HG03139 (cell line): ENCODE measurements around the gene ING3.
A peak's percentile ranks its signal among the peaks of the same experiment; 100 is the strongest.

Experiments used
- ATAC-seq: cut with Tn5 transposase; IDR thresholded peaks from one replicate; pipeline ENCODE4 v1.9.1; 2021; ENCODE audit not compliant: unreplicated experiment

ING3 gene, protein sequence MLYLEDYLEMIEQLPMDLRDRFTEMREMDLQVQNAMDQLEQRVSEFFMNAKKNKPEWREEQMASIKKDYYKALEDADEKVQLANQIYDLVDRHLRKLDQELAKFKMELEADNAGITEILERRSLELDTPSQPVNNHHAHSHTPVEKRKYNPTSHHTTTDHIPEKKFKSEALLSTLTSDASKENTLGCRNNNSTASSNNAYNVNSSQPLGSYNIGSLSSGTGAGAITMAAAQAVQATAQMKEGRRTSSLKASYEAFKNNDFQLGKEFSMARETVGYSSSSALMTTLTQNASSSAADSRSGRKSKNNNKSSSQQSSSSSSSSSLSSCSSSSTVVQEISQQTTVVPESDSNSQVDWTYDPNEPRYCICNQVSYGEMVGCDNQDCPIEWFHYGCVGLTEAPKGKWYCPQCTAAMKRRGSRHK

DNA sequence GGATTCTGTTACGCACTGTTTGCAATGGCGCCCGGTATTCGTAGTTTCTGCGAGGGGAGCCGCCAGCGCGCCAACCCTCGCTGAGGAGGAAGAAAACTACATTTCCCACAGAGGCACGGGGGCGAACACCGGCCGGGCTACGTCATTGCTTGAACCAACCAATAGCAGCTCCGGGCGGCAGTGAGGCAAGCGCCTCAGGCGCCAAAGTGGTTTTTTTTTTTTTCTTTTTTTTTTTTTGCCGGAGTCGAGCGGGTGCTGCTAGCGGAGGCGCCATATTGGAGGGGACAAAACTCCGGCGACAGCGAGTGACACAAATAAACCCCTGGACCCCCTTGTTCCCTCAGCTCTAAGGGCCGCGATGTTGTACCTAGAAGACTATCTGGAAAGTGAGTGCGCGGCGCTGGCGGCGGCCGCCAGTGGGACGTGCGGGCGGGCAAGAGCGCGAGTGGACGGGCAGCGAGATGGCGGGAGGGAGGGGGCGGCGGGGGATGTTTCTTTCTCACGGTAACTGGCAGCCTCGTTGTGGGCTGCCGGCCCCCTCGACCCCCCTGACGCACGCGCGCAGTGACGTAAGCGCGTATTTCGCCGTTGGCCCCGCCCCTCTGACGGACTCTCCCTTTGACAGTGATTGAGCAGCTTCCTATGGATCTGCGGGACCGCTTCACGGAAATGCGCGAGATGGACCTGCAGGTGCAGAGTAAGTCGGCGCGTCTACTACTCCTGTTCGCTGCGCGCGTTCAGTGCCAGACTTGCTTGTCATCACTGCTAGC lies at the start of gene ING3:
TSS of gene ING3 (plus strand) at position 239 of the 770 bp plus-strand sequence. CDS start at position 359, 120 bp downstream.
- peak; percentile 96 for ATAC-seq

DNA sequence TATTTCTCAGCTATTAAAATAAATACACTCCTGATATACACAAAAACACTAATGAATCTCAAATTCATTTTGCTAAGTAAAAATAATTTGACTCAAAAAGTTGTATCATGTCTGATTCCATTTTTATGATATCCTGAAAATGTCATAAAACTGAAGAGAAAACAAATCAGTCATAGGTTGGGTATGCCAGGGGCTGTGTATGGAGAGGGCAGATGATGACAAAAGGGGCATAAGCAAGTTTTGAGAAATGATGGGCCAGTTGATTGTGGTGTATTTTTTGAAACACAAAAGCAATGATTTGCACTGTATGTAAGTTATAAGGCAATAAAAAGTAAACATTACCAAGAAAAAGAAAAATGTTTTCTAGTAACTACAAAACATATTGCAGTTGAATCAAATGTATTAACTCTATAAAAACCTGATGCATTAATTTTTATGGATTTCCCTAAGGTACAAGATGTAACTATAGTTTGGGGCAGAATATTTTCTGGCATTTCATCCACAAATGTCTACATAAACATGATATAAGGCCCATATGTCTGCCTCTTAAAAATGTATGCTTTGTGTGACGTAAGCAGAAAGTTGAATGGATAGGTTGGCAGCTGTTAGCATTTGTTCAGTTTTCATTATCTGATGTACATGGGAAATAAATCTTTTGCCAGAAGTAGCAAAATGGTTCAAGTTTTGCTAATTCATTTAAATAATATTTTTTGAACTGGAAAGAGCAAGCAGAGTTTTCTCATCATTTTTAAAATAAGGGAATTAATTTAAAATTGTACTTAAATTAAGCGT lies 35.1 kb upstream of the ING3 start:
- ATAC-seq = no peak

DNA sequence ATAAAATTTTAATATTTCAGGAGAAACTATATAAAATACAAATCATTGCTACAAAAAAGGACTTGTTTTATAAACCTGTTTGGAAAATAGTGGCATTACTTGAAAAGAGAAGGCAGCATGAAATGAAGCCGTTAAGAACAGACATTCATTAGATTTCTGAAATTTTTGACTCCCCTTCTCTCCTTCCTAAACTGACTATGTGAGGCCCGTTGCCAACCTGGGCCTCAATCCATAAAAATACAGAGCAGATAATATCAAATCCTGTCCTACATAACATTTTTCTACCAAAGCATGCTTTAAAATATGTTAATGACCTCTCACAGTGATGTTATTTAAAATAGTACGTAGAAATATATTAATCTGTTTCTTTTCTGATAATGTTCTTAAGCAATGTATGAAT lies 34.5 kb upstream of the ING3 start:
- ATAC-seq = no peak

DNA sequence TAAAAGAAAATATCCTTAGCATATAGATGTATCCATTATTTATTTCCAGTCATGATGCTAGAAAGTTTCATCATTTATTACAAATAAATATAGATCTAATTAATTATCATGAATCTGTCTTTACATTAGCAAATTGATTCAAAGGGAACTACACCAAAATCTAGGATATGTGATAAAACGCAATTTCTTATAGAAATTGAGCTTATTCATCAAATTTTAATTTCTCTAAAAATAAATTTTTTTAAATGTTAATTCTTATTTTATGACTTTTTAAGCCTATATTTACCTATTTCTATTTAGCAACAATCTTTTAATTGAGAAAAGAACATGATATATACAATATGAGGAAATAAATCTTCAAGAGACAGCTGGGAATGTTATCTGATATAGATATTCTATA lies 34.0 kb upstream of the ING3 start:
- no peak for ATAC-seq

DNA sequence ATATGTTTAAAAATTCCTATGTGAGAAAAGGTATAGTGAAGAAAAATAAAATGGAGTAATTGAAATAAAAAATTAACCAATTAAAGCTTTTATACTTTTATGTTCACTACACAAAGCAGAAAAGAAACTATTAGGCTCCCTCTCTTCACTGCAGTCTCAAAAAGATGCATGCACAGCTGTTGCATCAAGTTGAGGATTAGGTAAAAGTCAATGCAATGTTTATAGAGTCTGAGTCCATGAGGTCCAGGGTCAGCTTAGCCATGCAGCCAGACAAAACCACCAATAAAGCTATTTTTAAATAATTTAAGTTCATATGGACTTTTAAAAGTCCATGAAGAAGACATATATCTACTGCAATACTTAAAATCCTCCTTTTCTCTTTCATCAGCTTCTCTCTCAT lies 31.1 kb upstream of the ING3 start:
- ATAC-seq = no peak

DNA sequence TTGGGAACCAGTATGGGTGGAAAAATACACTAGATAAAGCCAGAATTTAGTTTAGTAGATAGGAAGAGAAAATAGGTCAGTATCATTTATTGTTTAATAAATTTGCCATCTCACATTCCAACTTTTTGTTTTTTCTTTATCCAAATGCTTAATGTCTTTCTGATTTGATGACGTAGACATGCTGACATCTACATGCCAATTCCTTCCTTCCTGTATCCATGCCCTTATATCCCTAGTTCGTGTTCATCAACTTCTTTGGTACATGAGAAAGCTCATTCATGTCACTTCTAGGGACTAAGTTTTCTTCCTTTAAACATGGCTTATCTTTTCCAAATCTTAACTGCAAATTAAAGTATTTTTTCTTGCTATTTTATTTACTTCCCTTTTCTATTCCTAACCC lies 30.5 kb upstream of the ING3 start:
- ATAC-seq = no peak

DNA sequence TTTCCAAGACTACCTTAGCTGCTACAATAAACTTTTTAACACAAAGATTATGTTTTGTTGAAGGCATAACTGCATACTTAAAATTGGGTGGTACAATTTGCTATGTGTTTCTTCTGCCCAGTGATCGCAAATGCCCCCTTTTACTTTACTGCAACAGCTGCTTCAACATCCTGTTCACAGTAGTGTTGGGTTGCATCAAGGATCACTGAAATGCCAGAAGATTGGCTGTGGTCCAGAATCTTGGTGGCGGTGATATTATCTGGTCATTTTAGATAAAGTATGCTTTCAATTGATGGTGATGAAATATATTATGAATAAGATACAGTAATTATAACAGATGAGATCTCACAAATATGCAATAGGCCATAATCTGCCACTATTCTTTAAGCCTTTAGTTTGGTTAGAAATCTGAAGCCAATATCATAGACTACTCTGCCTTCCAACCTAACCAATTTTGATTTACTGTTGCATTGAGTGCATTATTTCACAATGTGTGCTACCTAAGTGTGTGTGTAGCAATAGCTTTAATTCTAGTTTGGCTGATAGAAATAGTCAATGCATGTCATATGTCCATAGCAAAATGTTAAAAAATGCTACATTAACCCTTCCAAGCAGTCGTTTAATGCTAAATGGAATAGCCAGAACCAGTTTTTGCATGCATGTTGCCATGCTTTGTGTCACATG lies 29.8 kb upstream of the ING3 start:
- ATAC-seq = no peak

DNA sequence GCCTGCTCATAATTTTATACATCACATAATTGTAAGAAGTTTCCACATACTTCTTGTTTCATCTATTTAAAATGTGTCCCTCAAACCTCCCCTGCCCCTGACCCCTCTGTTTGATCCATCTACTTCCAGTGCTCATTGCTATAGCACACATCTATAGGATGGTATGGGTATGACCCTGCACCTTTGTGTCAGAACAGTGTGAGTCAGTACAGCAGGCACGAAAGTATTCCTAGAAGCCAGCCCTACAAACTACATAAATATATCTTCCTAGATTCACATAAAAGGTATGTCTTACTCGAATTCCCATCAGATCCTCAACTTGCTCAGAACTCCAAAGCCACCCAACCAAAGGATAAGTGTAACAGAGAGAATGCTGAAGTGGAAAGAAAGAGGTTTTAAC lies 25.7 kb upstream of the ING3 start:
- ATAC-seq = no peak

DNA sequence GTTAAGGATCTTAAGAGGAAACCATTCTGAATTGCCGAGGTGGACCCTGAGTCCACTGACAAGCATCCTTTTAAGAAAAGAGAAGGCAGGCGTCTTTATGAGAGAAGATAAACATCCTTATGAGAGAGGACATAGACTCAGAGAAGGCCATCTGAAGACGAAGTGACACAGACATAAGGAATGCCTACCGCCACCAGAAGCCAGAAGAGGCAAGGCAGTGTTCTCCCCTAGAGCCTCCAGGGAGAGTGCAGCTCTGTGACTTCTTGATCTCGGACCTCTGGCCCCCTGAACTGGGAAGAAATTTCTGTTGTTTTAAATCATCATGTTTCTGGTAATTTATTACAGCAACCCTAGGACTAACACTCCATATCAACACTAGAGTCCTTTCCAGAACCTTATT lies 25.2 kb upstream of the ING3 start:
- ATAC-seq = no peak

DNA sequence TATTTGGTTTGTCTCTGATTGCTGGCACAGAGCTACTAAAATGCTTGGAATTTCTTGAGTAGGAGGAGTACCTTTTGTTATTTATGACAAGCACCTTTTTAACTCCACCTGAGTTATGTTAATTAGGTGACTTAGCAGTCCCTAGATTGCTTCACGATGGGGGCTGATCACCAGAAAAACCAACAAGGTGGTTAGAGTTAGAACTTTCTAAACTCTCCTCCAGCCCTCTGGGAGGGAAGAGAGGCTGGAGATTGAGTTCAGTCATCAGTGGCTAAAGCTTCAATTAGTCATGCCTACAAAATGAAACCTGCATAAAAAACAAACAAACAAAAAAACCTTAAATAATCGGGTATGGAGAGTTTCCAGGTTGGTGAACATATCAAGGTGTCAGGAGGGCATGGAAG lies 23.6 kb upstream of the ING3 start:
- peak; percentile 9 for ATAC-seq

DNA sequence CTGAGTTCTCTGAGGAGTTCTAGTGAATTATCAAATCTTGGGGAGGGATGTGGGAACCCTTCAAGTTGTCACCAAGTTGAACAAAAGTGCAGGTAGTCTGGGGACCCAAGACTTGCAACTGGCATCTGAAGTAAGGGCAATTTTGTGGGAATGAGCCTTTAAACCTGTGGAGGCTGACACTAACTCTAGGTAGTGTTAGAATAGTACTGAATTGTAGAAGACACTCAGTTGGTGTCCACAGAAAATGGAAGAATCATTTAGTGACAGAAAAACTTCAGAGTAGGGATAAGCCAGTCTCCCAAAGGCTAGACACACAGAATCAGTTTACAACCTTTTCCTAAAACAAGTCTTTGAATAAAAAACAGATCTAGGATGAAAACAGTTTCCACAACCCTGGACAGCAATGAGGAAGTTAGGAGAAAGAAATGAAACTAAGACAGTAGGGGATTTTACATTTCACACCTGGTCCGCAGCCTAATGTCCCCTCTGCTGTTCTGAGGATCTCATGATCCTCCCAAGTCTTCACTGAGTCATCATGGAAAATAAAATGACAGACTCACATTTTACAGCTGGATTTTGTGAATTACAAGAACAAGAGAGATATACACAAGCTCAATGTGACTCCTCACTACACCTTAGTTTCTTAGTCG lies 23.0 kb upstream of the ING3 start:
- peak; percentile 70 for ATAC-seq

DNA sequence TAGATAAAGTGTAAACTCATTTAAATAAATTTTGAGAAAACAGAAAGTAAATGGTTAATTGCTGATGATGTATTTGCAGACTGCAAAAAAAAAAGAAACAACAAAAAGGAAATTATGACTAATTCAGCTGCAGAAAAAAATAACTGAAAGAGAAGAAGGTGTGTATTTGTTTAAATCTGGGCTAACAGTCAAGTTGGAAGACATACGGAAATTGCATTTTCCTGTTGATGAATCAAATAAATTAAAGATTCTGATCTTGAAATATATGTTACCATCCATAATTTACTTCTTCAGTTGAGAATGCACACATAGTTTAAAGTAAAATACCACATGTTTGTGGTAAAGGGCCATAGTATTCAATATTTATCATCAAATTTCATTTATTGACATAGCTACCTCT lies 19.3 kb upstream of the ING3 start:
- no peak for ATAC-seq

DNA sequence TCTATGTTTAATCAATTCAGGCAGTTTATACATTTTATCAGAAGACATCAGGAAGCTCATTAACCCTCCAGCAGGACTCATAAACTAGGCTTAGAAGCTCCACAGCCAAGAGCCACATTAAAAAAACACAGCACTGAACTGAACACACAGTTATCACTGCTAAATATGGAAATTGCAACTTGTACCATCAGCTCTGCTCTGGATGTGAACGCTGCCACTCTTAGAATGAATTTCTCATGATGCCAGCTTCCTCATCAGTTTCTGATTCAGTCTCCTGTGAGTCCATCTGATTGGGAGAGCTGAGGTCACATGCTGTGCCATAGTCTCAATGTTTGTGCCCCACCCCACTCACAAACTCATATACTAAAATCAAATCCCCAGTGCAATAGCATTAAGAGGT lies 17.1 kb upstream of the ING3 start:
- ATAC-seq = no peak

DNA sequence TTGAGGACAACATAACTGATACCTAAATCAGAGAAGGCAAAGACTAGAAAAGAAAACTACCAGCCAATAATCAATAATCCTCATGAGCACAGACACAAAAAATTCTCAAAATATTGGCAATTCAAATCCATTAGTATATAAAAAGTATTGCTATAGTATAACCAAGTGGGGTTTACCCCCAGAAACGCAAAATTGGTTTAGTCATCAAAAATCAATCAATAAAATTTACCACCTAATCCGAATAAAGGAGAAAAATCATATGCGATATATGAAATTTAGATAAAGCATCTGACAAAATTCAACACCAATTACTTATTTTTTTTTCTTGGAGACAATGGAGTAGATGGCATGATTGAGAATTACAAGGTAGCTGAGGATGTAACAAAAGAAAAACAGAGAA lies 11.2 kb upstream of the ING3 start:
- ATAC-seq = no peak

DNA sequence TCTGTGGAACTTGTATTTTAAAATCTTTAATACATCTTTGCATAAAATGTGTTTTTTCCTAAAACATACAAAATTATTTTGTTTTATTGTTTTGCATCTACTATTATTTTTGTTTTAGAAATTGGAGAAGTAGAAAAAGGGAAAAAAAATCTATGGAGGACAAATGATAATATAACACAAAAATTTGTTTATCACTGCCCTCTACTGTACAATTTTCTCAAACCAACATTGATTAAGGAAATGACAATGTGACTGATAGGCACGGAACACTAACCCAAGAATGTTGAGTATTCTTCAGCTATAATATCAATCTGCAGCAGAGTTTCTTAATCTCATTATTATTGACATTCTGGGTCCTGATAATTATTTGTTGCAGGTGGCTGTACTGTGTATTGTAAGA lies 9.5 kb upstream of the ING3 start:
- ATAC-seq = no peak

DNA sequence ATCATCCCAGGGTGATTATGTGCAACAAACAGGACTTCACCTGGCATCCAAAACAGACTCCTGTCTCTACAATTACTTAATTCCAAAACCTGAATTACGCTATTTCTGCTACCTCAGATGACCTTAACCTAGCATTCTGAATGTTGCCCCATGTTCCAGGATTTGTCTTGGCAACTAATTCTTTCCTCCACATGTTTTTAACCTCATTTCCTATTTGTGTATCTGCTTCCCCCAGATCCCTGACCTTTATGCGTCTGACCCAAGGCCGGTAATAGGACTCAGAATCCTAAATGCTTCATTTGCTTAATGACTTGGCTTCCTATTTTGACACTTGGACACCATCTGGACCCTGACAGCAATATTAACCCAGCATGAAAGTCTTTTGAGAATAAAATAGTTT lies 8.7 kb upstream of the ING3 start:
- ATAC-seq = no peak

DNA sequence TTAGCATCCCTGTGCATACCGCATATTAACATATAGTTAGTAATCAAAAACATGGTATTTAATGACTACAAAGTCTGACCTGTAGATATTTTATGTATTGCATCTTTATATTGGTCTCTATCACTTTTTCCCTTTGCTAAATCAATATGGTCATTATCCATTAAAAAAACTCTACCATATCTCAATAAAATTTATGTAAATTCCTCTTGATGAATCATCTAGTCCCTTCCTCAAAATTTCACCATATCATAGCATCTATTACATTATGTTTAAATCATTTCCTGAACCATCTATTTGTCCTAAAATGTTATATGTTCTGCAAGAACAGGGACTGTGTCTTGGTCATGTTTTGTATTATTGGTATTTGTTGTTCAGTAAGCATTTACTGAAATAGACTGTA lies 7.7 kb upstream of the ING3 start:
- no peak for ATAC-seq

DNA sequence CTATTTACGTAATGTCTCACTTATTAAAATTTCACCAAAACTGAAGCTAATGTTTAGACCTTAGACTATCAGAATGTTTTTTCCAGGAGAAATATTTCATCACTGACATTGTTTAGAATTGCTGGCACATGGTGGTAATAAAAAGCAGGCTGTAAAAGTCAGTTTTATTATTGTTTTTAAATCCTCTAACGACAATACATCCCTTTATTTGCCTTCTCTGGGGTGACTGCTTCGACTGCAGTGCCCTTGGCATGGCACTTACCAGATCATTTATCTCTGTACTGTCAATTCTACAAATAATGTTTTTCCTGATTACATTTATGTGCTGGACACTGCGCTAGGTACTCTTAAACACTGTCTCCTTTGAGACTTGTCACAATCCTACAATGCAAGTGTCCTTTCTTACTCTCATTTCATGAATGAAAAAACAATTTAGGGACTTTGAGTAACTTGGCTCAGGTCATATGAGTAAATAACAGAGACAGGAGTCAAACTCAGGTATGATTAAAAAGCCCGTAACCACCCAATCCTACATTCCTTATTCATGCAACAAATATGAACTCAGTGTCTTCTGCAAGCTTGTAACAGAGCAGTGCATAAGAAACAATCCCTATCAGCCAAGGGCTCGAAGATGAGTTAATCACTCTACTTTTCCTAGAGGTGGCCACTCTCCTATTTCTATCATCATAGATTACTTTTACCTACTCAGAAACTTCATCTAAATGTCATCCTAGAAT lies 5.6 kb upstream of the ING3 start:
- no peak for ATAC-seq

DNA sequence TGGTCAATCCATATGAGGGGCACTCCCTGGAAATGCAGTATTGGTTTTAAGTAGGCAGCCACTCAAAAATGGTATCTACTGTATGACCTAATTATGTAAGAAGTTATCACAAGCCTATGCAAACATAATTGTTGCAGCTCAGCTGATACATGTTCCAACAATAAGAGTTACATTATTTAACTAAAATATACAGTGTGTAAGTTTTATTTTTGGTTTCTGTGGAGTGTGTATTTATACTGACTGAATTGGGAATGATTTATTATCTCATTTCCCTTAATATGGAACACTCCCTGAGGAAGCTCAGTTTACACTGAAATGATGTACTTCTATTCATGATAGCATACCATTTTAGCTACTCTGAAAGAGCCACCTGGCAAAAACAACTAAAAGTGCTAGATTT lies 2.6 kb upstream of the ING3 start:
- no peak for ATAC-seq

DNA sequence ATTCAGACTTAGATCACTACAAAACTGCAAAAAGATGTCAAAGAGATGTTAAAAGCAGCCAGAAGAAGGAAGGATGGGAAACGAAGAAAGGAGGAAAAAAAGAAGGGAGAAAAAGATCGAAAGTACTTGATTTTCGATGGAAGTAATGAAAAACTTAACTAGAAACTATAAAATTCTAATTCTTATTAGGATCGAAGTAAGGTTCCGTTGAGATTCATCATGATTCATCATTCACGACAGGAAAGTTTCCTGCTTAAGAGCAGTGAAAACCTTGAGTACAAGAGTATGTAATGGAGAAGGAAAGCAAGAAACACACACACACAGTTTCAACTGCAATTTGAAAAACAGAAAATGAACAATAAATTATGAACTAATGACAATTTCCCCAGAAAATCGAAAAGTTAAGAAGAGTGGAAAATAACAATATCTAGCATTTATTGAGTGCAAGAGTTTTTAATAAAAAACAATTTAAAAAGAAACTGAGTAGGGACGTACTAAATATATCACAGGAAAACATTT lies 1.1 kb upstream of the ING3 start:
- ATAC-seq = no peak
